Hepatocyte (in vitro differentiated cells): ENCODE measurements around the gene ANAPC15. TPM values are rescaled to one million over a fixed set of nuclear protein-coding genes. Genes with fewer than 3 reads are reported as not detected.

ENCODE experiments used
- DNase-seq: peaks from one replicate; pipeline ENCODE4 v3.0.0-alpha.2; 2016; ENCODE audit warnings: low spot score
- H2AFZ ChIP-seq: fragments of 200-600 bp; sonication (generic); 2 replicates; pipeline ENCODE4 v1.6.0; 2016; ENCODE audit warnings: antibody characterized with exemption, mild to moderate bottlenecking
- H3K27ac ChIP-seq: fragments of 200-600 bp; sonication (generic); 2 replicates; pipeline ENCODE4 v1.5.1; 2016; ENCODE audit warnings: mild to moderate bottlenecking
- H3K27me3 ChIP-seq: fragments of 200-600 bp; sonication (generic); 2 replicates; pipeline ENCODE4 v1.6.1; 2016
- H3K36me3 ChIP-seq: fragments of 200-600 bp; sonication (generic); replicated peaks from 2 replicates; pipeline ENCODE4 v1.5.1; 2016; ENCODE audit warnings: low read depth; ENCODE audit not compliant: insufficient read depth
- H3K4me1 ChIP-seq: fragments of 200-600 bp; sonication (generic); 2 replicates; pipeline ENCODE4 v1.5.1; 2016; ENCODE audit warnings: mild to moderate bottlenecking, moderate library complexity; ENCODE audit not compliant: insufficient read depth
- H3K4me2 ChIP-seq: fragments of 200-600 bp; sonication (generic); 2 replicates; pipeline ENCODE4 v1.6.0; 2016
- H3K4me3 ChIP-seq: fragments of 200-600 bp; sonication (generic); 2 replicates; pipeline ENCODE4 v1.5.1; 2016; ENCODE audit warnings: mild to moderate bottlenecking
- H3K79me2 ChIP-seq: fragments of 200-600 bp; sonication (generic); 2 replicates; pipeline ENCODE4 v1.6.0; 2017; ENCODE audit warnings: mild to moderate bottlenecking
- H3K9me2 ChIP-seq: fragments of 200-600 bp; sonication (generic); replicated peaks from 2 replicates; pipeline ENCODE4 v1.6.0; 2017; ENCODE audit warnings: mild to moderate bottlenecking; ENCODE audit not compliant: insufficient read depth
- H3K9me3 ChIP-seq: fragments of 200-600 bp; sonication (generic); 2 replicates; pipeline ENCODE4 v1.5.1; 2016; ENCODE audit warnings: low read depth, mild to moderate bottlenecking
- H4K20me1 ChIP-seq: fragments of 200-600 bp; sonication (generic); 2 replicates; pipeline ENCODE4 v1.6.0; 2016; ENCODE audit warnings: mild to moderate bottlenecking; ENCODE audit not compliant: insufficient read depth, poor library complexity, severe bottlenecking
- EZH2 ChIP-seq: fragments of 200-600 bp; sonication (generic); IDR thresholded peaks from 2 replicates; pipeline ENCODE4 v1.6.1; 2016; ENCODE audit warnings: antibody characterized with exemption, mild to moderate bottlenecking, borderline replicate concordance
- EZH2phosphoT487 ChIP-seq: fragments of 200-600 bp; sonication (generic); IDR thresholded peaks from one replicate; pipeline ENCODE4 v1.6.1; 2018; ENCODE audit warnings: antibody characterized with exemption, mild to moderate bottlenecking, low read depth, moderate library complexity; ENCODE audit not compliant: unreplicated experiment, severe bottlenecking
- WGBS: methylation state at CpG from one replicate; pipeline ENCODE4 v1.1.6; 2016; ENCODE audit warnings: low lambda C conversion rate; ENCODE audit errors: missing lambda C conversion rate; 5-methylcytosine and 5-hydroxymethylcytosine counted together
- polyA plus RNA-seq: library from polyadenylated mRNA; unstranded; fragments of >200 nt; fragmentation: Nextera tagmentation; extraction: Ambion mirVana; gene quantifications from 2 replicates; pipeline ENCODE4 v1.2.1, GENCODE V29; 2016
- total RNA-seq: library from RNA; depleted of rRNA; stranded (reverse); fragments of >200 nt; gene quantifications from 2 replicates; pipeline ENCODE4 v1.2.3, GENCODE V29; 2014
- TF ChIP-seq, protein P1 (sequence below): fragments of 200-600 bp; sonication (generic); IDR thresholded peaks from 2 replicates; pipeline ENCODE4 v1.5.1; 2016; ENCODE audit warnings: antibody characterized with exemption, mild to moderate bottlenecking; ENCODE audit not compliant: poor library complexity

The ANAPC15 gene
- total and polyA plus RNA-seq, 2 experiments from 2014 or later: 17.6 to 42.5 TPM

DNA sequence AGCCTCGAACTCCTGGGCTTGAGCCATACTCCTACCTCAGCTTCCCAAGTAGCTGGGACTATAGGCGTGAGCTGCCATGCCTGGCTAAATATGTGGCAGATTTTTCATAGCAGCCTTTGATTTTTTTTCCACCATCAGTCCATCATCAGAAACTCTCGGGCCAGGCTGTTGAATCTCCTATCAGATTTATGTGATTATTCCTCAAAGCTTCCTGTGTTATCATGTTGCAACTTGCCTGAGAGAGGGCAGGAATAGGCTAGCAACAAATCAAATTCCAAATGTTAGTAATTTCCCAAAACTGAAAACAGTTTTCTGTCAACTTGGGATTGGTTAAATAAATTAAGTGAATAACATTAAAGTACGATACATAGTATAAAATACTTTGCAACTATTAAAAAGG lies 28.4 kb downstream of the ANAPC15 start:
- Histone ChIP-seq H3K4me2 (no peak overlapping the region), H3K79me2 (peaks cover 8% of the 10 kb centered on the region), H3K9me2 (no peaks in the 10 kb centered on the region), H3K9me3 (no peaks in the 10 kb centered on the region), H3K4me1 (peaks cover 6% of the 10 kb centered on the region), H3K27me3 (no peaks in the 10 kb centered on the region), H3K4me3 (no peak overlapping the region), H4K20me1 (no peaks in the 10 kb centered on the region), H3K36me3 (no peaks in the 10 kb centered on the region), H3K27ac (no peak overlapping the region), H2AFZ (no peak overlapping the region)
- DNase-seq: no peak
- TF ChIP-seq, protein P1, sequence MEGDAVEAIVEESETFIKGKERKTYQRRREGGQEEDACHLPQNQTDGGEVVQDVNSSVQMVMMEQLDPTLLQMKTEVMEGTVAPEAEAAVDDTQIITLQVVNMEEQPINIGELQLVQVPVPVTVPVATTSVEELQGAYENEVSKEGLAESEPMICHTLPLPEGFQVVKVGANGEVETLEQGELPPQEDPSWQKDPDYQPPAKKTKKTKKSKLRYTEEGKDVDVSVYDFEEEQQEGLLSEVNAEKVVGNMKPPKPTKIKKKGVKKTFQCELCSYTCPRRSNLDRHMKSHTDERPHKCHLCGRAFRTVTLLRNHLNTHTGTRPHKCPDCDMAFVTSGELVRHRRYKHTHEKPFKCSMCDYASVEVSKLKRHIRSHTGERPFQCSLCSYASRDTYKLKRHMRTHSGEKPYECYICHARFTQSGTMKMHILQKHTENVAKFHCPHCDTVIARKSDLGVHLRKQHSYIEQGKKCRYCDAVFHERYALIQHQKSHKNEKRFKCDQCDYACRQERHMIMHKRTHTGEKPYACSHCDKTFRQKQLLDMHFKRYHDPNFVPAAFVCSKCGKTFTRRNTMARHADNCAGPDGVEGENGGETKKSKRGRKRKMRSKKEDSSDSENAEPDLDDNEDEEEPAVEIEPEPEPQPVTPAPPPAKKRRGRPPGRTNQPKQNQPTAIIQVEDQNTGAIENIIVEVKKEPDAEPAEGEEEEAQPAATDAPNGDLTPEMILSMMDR: no peak
- TF ChIP-seq EZH2phosphoT487 (no peak), EZH2 (no peak)
- 86% methylated on average over 4 of the region's 4 CpGs for WGBS

GRCh38 chr11:72083414-72083813 lies 29.1 kb downstream of the ANAPC15 start:
- Histone ChIP-seq H3K27me3 (no peaks in the 10 kb centered on the region), H3K4me2 (no peak overlapping the region), H3K4me3 (no peak overlapping the region), H3K4me1 (peaks cover 11% of the 10 kb centered on the region), H3K27ac (no peak overlapping the region), H3K9me3 (no peaks in the 10 kb centered on the region), H3K9me2 (no peaks in the 10 kb centered on the region), H2AFZ (no peak overlapping the region), H4K20me1 (no peaks in the 10 kb centered on the region), H3K79me2 (peaks cover 14% of the 10 kb centered on the region), H3K36me3 (no peaks in the 10 kb centered on the region)
- TF ChIP-seq EZH2phosphoT487 (no peak), EZH2 (no peak)
- DNase-seq: no peak
- WGBS: 86% methylated on average over 2 of the region's 2 CpGs

- H3K4me2 ChIP-seq: no peak overlapping the region
- no peaks in the 10 kb centered on the region for H3K9me2 ChIP-seq
- H3K79me2 ChIP-seq: peaks cover 29% of the 10 kb centered on the region
- no peak overlapping the region for H2AFZ ChIP-seq
- 85% methylated on average over 3 of the region's 3 CpGs for WGBS
- H3K4me1 ChIP-seq: peaks cover 14% of the 10 kb centered on the region
- DNase-seq: no peak
- H3K27me3 ChIP-seq: no peaks in the 10 kb centered on the region
- TF ChIP-seq EZH2phosphoT487: no peak
- TF ChIP-seq, protein P1: no peak
- no peak for TF ChIP-seq EZH2
- no peak overlapping the region for H3K4me3 ChIP-seq
- peak overlapping the region; percentile 78 for H3K27ac ChIP-seq
- H3K9me3 ChIP-seq: no peaks in the 10 kb centered on the region
- H4K20me1 ChIP-seq: no peaks in the 10 kb centered on the region
- no peaks in the 10 kb centered on the region for H3K36me3 ChIP-seq
These were observed 30.6 kb downstream of the ANAPC15 start for GRCh38 chr11:72081821-72082453.

- H3K4me3 ChIP-seq: no peak overlapping the region
- no peak for DNase-seq
- H3K27ac ChIP-seq: peak overlapping the region; percentile 78
- H3K27me3 ChIP-seq: no peaks in the 10 kb centered on the region
- peaks cover 14% of the 10 kb centered on the region for H3K4me1 ChIP-seq
- H3K4me2 ChIP-seq: peak overlapping the region; percentile 75
- H3K79me2 ChIP-seq: peaks cover 36% of the 10 kb centered on the region
- peak overlapping the region; percentile 42 for H2AFZ ChIP-seq
- H3K36me3 ChIP-seq: no peaks in the 10 kb centered on the region
- no peaks in the 10 kb centered on the region for H3K9me2 ChIP-seq
- no peaks in the 10 kb centered on the region for H4K20me1 ChIP-seq
- 87% methylated on average over 21 of the region's 21 CpGs for WGBS
- no peaks in the 10 kb centered on the region for H3K9me3 ChIP-seq
- TF ChIP-seq, protein P1: no peak
- TF ChIP-seq EZH2 (no peak), EZH2phosphoT487 (no peak)
These were observed 31.3 kb downstream of the ANAPC15 start for GRCh38 chr11:72081184-72081644.
